HEK293 (cell line): ENCODE results near the gene TRAF7.

Source experiments
- CTCF ChIA-PET: fragments of 350-600 bp; formaldehyde crosslinking; extraction: SDS; loops from one replicate; lab custom pipeline; 2021; ENCODE audit warnings: antibody characterized with exemption; lab: Yijun Ruan, JAX
- POLR2A ChIA-PET: fragments of 300-600 bp; formaldehyde crosslinking; extraction: SDS; loops from one replicate; lab custom pipeline; 2020; ENCODE audit warnings: antibody characterized with exemption, inconsistent platforms; lab: Yijun Ruan, JAX
- H3K27ac ChIP-seq: fragments of 200-500 bp; sonication (Bioruptor generic); 2 replicates; pipeline ENCODE4 v1.5.1; 2014; ENCODE audit warnings: low read depth, low read length, control low read depth, inconsistent platforms; ENCODE audit errors: extremely low read depth
- H3K36me3 ChIP-seq, 2 experiments: fragments of 200-500 bp in 1 of 2; sonication (Bioruptor generic) in 1 of 2; 1 replicate in 1 of 2; 2 replicates in 1 of 2; pipeline ENCODE4 v1.5.1; 2014 to 2017; ENCODE audit warnings: inconsistent platforms in 2 of 2, low read length in 2 of 2; ENCODE audit not compliant: control insufficient read depth in 2 of 2, insufficient read depth in 1 of 2
- H3K4me1 ChIP-seq: fragments of 200-500 bp; sonication (Bioruptor generic); 2 replicates; pipeline ENCODE4 v1.5.1; 2014; ENCODE audit warnings: mild to moderate bottlenecking, low read length, inconsistent platforms; ENCODE audit not compliant: control insufficient read depth, insufficient read depth
- H3K4me3 ChIP-seq: 2 replicates; pipeline ENCODE4 v1.5.1; 2011; ENCODE audit warnings: low read depth, mild to moderate bottlenecking, control low read depth, low read length, moderate library complexity
- H3K9me3 ChIP-seq: fragments of 200-500 bp; sonication (Bioruptor generic); 2 replicates; pipeline ENCODE4 v1.5.1; 2014; ENCODE audit warnings: low read depth, low read length, inconsistent platforms; ENCODE audit not compliant: control insufficient read depth, insufficient read depth
- AEBP2 ChIP-seq: fragments of 450-650 bp; formaldehyde crosslinking; IDR thresholded peaks from 2 replicates; pipeline ENCODE4 v1.5.1; 2016; ENCODE audit warnings: missing biosample characterization, missing genetic modification characterization, borderline replicate concordance
- KLF1 ChIP-seq: fragments of 450-650 bp; formaldehyde crosslinking; IDR thresholded peaks from 2 replicates; pipeline ENCODE4 v1.5.1; 2016; ENCODE audit warnings: missing biosample characterization, missing genetic modification characterization
- KLF17 ChIP-seq: fragments of 450-650 bp; formaldehyde crosslinking; IDR thresholded peaks from 2 replicates; pipeline ENCODE4 v1.5.1; 2016; ENCODE audit warnings: missing biosample characterization, missing genetic modification characterization
- MZF1 ChIP-seq: fragments of 450-650 bp; formaldehyde crosslinking; IDR thresholded peaks from 2 replicates; pipeline ENCODE4 v1.5.1; 2017; ENCODE audit warnings: missing biosample characterization, missing genetic modification characterization, borderline replicate concordance
- PBX3 ChIP-seq: sonication (generic); formaldehyde crosslinking; IDR thresholded peaks from 2 replicates; pipeline ENCODE4 v1.8.1; 2022; ENCODE audit warnings: mild to moderate bottlenecking, moderate library complexity, missing genetic modification reagents
- SCRT2 ChIP-seq: fragments of 450-650 bp; formaldehyde crosslinking; IDR thresholded peaks from 2 replicates; pipeline ENCODE4 v1.5.1; 2016; ENCODE audit warnings: missing biosample characterization, missing genetic modification characterization
- SP3 ChIP-seq: fragments of 450-650 bp; formaldehyde crosslinking; IDR thresholded peaks from 2 replicates; pipeline ENCODE4 v1.5.1; 2016; ENCODE audit warnings: missing biosample characterization, missing genetic modification characterization
- TSHZ1 ChIP-seq: fragments of 450-650 bp; formaldehyde crosslinking; IDR thresholded peaks from 2 replicates; pipeline ENCODE4 v1.5.1; 2016; ENCODE audit warnings: missing biosample characterization, missing genetic modification characterization, borderline replicate concordance
- ZBTB21 ChIP-seq: fragments of 450-650 bp; formaldehyde crosslinking; IDR thresholded peaks from 2 replicates; pipeline ENCODE4 v1.5.1; 2017; ENCODE audit warnings: missing biosample characterization, missing genetic modification characterization
- ZBTB8A ChIP-seq: fragments of 450-650 bp; formaldehyde crosslinking; IDR thresholded peaks from 2 replicates; pipeline ENCODE4 v1.5.1; 2016; ENCODE audit warnings: missing biosample characterization, missing genetic modification characterization
- ZNF132 ChIP-seq: fragments of 450-650 bp; formaldehyde crosslinking; IDR thresholded peaks from 2 replicates; pipeline ENCODE4 v1.5.1; 2017; ENCODE audit warnings: missing biosample characterization, missing genetic modification characterization, borderline replicate concordance
- ZNF138 ChIP-seq: fragments of 450-650 bp; formaldehyde crosslinking; IDR thresholded peaks from 2 replicates; pipeline ENCODE4 v1.5.1; 2016; ENCODE audit warnings: missing biosample characterization, missing genetic modification characterization, borderline replicate concordance
- ZNF175 ChIP-seq: fragments of 450-650 bp; formaldehyde crosslinking; IDR thresholded peaks from 2 replicates; pipeline ENCODE4 v1.5.1; 2016; ENCODE audit warnings: missing biosample characterization, missing genetic modification characterization
- ZNF248 ChIP-seq: fragments of 450-650 bp; formaldehyde crosslinking; IDR thresholded peaks from 2 replicates; pipeline ENCODE4 v1.5.1; 2017; ENCODE audit warnings: missing biosample characterization, missing genetic modification characterization
- ZNF302 ChIP-seq: fragments of 450-650 bp; formaldehyde crosslinking; IDR thresholded peaks from 2 replicates; pipeline ENCODE4 v1.5.1; 2016; ENCODE audit warnings: missing biosample characterization, missing genetic modification characterization, low read depth
- ZNF311 ChIP-seq: fragments of 450-650 bp; formaldehyde crosslinking; IDR thresholded peaks from 2 replicates; pipeline ENCODE4 v1.5.1; 2017; ENCODE audit warnings: missing biosample characterization, missing genetic modification characterization, borderline replicate concordance
- ZNF398 ChIP-seq: fragments of 450-650 bp; formaldehyde crosslinking; IDR thresholded peaks from 2 replicates; pipeline ENCODE4 v1.5.1; 2017; ENCODE audit warnings: missing biosample characterization, missing genetic modification characterization
- ZNF549 ChIP-seq: fragments of 450-650 bp; IDR thresholded peaks from 2 replicates; pipeline ENCODE4 v1.5.1; 2018; ENCODE audit warnings: missing biosample characterization, missing genetic modification characterization, mild to moderate bottlenecking, inconsistent platforms, moderate library complexity
- ZNF555 ChIP-seq: fragments of 450-650 bp; formaldehyde crosslinking; conservative IDR thresholded peaks from 2 replicates; pipeline ENCODE4 v1.5.1; 2017; ENCODE audit warnings: missing biosample characterization, mild to moderate bottlenecking, missing genetic modification characterization, inconsistent platforms
- ZNF558 ChIP-seq: fragments of 450-650 bp; formaldehyde crosslinking; IDR thresholded peaks from 2 replicates; pipeline ENCODE4 v1.5.1; 2016; ENCODE audit warnings: missing biosample characterization, missing genetic modification characterization
- ZNF585B ChIP-seq: fragments of 450-650 bp; formaldehyde crosslinking; IDR thresholded peaks from 2 replicates; pipeline ENCODE4 v1.5.1; 2016; ENCODE audit warnings: missing biosample characterization, missing genetic modification characterization
- ZNF776 ChIP-seq: fragments of 450-650 bp; formaldehyde crosslinking; IDR thresholded peaks from 2 replicates; pipeline ENCODE4 v1.5.0; 2017; ENCODE audit warnings: missing biosample characterization, missing genetic modification characterization, borderline replicate concordance
- ZNF785 ChIP-seq: fragments of 450-650 bp; formaldehyde crosslinking; IDR thresholded peaks from 2 replicates; pipeline ENCODE4 v1.5.1; 2016; ENCODE audit warnings: missing biosample characterization, missing genetic modification characterization

The TRAF7 gene

GRCh38 chr16:2160915-2161551 lies 5.5 kb downstream of the TRAF7 start:
- ChIA-PET CTCF (interaction anchor here (0.7 to 1.9 kb wide), 2 partner anchors 9 kb away, joined by 3 to 7 read pairs; no protein-coding TSS in a partner anchor), POLR2A (interaction anchor here (0.6 kb wide), 1 partner anchor 9 kb away, joined by 6 read pairs; no protein-coding TSS in a partner anchor)

More at GRCh38 chr16:2160915-2161551, 5.5 kb downstream of the TRAF7 start:
- no peaks in the 10 kb centered on the region for H3K9me3 ChIP-seq
- no peak overlapping the region for H3K27ac ChIP-seq
- H3K36me3 ChIP-seq = peaks cover 0 to 11% of the 10 kb centered on the region in 2 experiments; a peak in 2 of 3 replicates
- no peaks in the 10 kb centered on the region for H3K4me1 ChIP-seq
- no peak for TF ChIP-seq ZNF555 (tag by site-specific recombination)
- TF ChIP-seq ZBTB8A (tag by site-specific recombination) = peak; percentile 32; the same call in 1 of the 2 replicates
- no peak for TF ChIP-seq TSHZ1 (tag by site-specific recombination)
- TF ChIP-seq PBX3 = no peak
- TF ChIP-seq ZNF785 (tag by site-specific recombination) = no peak
- no peak for TF ChIP-seq ZNF398 (tag by site-specific recombination)
- TF ChIP-seq ZNF132 (tag by site-specific recombination) = no peak
- TF ChIP-seq ZNF138 (tag by site-specific recombination) = no peak
- TF ChIP-seq ZNF776 (tag by site-specific recombination) = no peak
- TF ChIP-seq ZNF558 (tag by site-specific recombination) = no peak
- TF ChIP-seq MZF1 = no peak
- TF ChIP-seq AEBP2 = no peak
- TF ChIP-seq ZNF311 (tag by site-specific recombination) = no peak
- peak; percentile 29; the same call in 1 of the 2 replicates for TF ChIP-seq SCRT2 (tag by site-specific recombination)
- TF ChIP-seq ZNF549 (tag by site-specific recombination) = no peak
- TF ChIP-seq ZBTB21 (tag by site-specific recombination) = no peak
- no peak for TF ChIP-seq ZNF248 (tag by site-specific recombination)
- TF ChIP-seq ZNF585B (tag by site-specific recombination) = no peak
- TF ChIP-seq ZNF175 (tag by site-specific recombination) = no peak
- 0 out of 2 replicates have a peak, but pooled peaks have one; percentile 29 for TF ChIP-seq KLF17 (tag by site-specific recombination)
- peak; percentile 34 for TF ChIP-seq KLF1 (tag by site-specific recombination)
- no peak for TF ChIP-seq ZNF302 (tag by site-specific recombination)
- no peak for TF ChIP-seq SP3 (tag by site-specific recombination)
- H3K4me3 ChIP-seq = no peak overlapping the region
